Mammary epithelial cell (primary cell): ENCODE measurements around the gene LSM14A.

Experiments used
- EZH2 ChIP-seq: IDR thresholded peaks from 2 replicates; pipeline ENCODE4 v1.6.1; 2012; ENCODE audit warnings: low read length, inconsistent platforms, borderline replicate concordance
- TF ChIP-seq, protein P1 (sequence below), 2 donors: IDR thresholded peaks in 1 of 2; conservative IDR thresholded peaks in 1 of 2; 2 replicates each; pipeline ENCODE4 v1.5.1; 2011 to 2012; ENCODE audit warnings: inconsistent platforms in 2 of 2, low read length in 2 of 2, mild to moderate bottlenecking in 2 of 2, control low read depth in 1 of 2, low read depth in 1 of 2; ENCODE audit not compliant: insufficient read depth in 1 of 2; ENCODE audit errors: extremely low read depth in 1 of 2

DNA sequence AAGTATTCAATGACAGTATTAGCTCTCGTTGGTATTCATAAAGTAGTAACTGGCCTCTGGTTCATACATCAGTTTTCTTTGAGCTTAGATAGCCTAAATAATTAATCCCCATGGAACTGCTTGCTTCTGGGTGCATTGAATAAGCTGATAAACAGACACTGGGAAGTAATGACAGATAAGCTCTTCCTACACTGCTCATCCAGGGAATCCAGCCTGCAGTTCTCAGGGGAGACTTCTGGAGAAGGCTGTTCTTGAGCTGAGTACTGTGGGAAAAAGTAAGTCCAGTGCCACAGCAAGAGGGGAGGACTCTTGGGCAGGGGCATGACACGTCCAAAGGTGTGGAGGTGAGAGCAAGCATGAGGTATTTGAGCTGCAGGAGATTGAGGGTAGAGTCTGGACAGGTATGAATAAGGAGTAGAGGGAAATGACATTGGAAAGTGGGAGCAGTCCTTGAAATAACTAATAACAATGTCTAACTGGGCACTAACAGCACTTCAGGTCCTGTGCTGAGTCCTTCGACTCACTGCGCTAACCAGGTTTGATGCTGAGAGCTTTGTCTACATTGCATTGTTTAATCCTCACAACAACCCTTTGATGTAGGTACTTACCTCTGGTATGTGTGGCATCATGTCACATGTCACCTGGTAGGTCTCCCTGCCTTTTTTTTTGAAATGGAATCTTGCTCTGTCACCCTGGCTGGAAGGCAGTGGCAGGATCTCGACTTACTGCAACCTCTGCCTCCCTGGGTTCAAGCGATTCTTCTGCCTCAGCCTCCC is 89.2 kb downstream of the LSM14A start:
- TF ChIP-seq, protein P1, sequence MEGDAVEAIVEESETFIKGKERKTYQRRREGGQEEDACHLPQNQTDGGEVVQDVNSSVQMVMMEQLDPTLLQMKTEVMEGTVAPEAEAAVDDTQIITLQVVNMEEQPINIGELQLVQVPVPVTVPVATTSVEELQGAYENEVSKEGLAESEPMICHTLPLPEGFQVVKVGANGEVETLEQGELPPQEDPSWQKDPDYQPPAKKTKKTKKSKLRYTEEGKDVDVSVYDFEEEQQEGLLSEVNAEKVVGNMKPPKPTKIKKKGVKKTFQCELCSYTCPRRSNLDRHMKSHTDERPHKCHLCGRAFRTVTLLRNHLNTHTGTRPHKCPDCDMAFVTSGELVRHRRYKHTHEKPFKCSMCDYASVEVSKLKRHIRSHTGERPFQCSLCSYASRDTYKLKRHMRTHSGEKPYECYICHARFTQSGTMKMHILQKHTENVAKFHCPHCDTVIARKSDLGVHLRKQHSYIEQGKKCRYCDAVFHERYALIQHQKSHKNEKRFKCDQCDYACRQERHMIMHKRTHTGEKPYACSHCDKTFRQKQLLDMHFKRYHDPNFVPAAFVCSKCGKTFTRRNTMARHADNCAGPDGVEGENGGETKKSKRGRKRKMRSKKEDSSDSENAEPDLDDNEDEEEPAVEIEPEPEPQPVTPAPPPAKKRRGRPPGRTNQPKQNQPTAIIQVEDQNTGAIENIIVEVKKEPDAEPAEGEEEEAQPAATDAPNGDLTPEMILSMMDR (conservative IDR thresholded peaks at IDR 0.05 in 1 of 2, IDR thresholded peaks at IDR 0.05 in 1 of 2; ENCODE audit: extremely low read depth in 1 of 2, insufficient read depth in 1 of 2, low read depth in 1 of 2, low read length in 2 of 2) = no peak
- TF ChIP-seq EZH2 = no peak
